ENCODE results near the gene WDR89. TPM values are rescaled to one million over a fixed set of nuclear protein-coding genes. Genes with fewer than 3 reads are reported as not detected.

WDR89 gene
- total and polyA plus RNA-seq, 2 experiments from 2014 or later, result 21.5 to 31.8 TPM

DNA sequence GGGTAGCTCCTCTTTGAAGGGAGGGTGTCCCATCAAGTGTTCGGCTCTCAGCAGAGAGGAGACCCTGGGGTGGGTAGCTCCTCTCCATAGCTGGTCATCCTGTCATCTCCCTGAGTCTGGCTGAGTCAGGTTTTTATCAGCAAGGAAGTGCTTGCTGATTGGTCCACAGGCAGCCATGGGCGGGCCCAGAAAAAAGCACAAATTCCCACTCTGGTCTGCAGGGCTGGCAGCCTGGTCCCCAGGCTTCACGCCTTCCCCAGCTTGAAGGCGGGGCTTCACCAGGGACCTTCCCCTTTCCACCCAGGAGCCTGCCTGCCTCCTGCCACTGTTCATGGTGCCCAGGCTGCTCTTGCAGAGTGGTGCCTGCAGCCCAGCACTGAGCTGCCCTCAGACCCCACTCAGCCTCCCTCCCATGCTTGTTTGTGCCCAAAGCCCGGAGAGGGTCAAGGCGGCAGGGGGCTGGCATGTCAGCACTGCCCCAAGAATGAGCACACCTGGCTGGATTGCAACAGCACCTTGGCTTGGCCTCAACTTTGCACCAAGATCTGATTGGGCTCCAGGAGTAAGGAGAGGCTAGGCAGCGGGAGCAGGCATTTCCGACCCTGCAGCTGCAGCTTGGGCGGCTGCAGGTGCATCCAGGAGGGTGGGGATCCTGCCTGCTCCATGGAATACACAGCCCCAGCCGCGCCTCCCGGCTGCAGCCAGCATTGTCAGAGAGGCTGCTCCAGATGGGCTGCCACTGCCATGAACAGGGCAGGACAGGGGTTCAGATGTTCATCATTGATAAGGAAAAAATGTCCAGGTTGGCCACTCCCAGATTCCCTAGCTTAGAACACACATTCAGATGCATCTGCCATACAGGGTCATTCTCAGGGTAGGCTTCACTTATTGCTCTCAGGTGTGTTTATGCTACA is 22.0 kb upstream of the WDR89 start:
- no peaks in the 10 kb centered on the region for H3K9me2 ChIP-seq (ENCODE audit: insufficient read depth)

More for the DNA sequence above, 22.0 kb upstream of the WDR89 start:
- Mint-ChIP-seq H3K4me1 (no peaks in the 10 kb centered on the region), H3K27ac (no peak overlapping the region), H3K36me3 (ENCODE audit: low read depth) (no peaks in the 10 kb centered on the region; the same call in 2 of the 3 replicates), H3K4me3 (no peak overlapping the region), H3K9me3 (peaks cover 4% of the 10 kb centered on the region; the same call in 2 of the 3 replicates), H3K27me3 (ENCODE audit: insufficient read depth, low read depth, poor library complexity) (no peaks in the 10 kb centered on the region)
- H3K36me3 ChIP-seq (ENCODE audit: insufficient read depth), result no peaks in the 10 kb centered on the region
- H4K20me1 ChIP-seq (replicated peaks; ENCODE audit: insufficient read depth), result no peaks in the 10 kb centered on the region
- no peaks in the 10 kb centered on the region for H3K79me2 ChIP-seq (replicated peaks; ENCODE audit: insufficient read depth)
- H2AFZ ChIP-seq, result no peak overlapping the region
- no peaks in the 10 kb centered on the region for H3K27me3 ChIP-seq (ENCODE audit: insufficient read depth)
- no peak overlapping the region for H3K27ac ChIP-seq (ENCODE audit: low read depth)
- H3F3A ChIP-seq (replicated peaks; ENCODE audit: low read depth), result no peaks in the 10 kb centered on the region
- no peak overlapping the region for H3K4me2 ChIP-seq
- DNase-seq (ENCODE audit: low spot score), result no peak
- no peak overlapping the region for H3K4me3 ChIP-seq
- TF ChIP-seq EZH2phosphoT487 (IDR thresholded peaks at IDR 0.05; ENCODE audit: unreplicated experiment) (no peak), CREB1 (CRISPR knock-in tag; IDR thresholded peaks at IDR 0.05; ENCODE audit: low read depth) (no peak), POLR2AphosphoS5 (IDR thresholded peaks at IDR 0.05; ENCODE audit: low read depth) (no peak), ZNF331 (CRISPR knock-in tag; IDR thresholded peaks at IDR 0.05; ENCODE audit: low read depth) (no peak)
- TF ChIP-seq, protein P1, sequence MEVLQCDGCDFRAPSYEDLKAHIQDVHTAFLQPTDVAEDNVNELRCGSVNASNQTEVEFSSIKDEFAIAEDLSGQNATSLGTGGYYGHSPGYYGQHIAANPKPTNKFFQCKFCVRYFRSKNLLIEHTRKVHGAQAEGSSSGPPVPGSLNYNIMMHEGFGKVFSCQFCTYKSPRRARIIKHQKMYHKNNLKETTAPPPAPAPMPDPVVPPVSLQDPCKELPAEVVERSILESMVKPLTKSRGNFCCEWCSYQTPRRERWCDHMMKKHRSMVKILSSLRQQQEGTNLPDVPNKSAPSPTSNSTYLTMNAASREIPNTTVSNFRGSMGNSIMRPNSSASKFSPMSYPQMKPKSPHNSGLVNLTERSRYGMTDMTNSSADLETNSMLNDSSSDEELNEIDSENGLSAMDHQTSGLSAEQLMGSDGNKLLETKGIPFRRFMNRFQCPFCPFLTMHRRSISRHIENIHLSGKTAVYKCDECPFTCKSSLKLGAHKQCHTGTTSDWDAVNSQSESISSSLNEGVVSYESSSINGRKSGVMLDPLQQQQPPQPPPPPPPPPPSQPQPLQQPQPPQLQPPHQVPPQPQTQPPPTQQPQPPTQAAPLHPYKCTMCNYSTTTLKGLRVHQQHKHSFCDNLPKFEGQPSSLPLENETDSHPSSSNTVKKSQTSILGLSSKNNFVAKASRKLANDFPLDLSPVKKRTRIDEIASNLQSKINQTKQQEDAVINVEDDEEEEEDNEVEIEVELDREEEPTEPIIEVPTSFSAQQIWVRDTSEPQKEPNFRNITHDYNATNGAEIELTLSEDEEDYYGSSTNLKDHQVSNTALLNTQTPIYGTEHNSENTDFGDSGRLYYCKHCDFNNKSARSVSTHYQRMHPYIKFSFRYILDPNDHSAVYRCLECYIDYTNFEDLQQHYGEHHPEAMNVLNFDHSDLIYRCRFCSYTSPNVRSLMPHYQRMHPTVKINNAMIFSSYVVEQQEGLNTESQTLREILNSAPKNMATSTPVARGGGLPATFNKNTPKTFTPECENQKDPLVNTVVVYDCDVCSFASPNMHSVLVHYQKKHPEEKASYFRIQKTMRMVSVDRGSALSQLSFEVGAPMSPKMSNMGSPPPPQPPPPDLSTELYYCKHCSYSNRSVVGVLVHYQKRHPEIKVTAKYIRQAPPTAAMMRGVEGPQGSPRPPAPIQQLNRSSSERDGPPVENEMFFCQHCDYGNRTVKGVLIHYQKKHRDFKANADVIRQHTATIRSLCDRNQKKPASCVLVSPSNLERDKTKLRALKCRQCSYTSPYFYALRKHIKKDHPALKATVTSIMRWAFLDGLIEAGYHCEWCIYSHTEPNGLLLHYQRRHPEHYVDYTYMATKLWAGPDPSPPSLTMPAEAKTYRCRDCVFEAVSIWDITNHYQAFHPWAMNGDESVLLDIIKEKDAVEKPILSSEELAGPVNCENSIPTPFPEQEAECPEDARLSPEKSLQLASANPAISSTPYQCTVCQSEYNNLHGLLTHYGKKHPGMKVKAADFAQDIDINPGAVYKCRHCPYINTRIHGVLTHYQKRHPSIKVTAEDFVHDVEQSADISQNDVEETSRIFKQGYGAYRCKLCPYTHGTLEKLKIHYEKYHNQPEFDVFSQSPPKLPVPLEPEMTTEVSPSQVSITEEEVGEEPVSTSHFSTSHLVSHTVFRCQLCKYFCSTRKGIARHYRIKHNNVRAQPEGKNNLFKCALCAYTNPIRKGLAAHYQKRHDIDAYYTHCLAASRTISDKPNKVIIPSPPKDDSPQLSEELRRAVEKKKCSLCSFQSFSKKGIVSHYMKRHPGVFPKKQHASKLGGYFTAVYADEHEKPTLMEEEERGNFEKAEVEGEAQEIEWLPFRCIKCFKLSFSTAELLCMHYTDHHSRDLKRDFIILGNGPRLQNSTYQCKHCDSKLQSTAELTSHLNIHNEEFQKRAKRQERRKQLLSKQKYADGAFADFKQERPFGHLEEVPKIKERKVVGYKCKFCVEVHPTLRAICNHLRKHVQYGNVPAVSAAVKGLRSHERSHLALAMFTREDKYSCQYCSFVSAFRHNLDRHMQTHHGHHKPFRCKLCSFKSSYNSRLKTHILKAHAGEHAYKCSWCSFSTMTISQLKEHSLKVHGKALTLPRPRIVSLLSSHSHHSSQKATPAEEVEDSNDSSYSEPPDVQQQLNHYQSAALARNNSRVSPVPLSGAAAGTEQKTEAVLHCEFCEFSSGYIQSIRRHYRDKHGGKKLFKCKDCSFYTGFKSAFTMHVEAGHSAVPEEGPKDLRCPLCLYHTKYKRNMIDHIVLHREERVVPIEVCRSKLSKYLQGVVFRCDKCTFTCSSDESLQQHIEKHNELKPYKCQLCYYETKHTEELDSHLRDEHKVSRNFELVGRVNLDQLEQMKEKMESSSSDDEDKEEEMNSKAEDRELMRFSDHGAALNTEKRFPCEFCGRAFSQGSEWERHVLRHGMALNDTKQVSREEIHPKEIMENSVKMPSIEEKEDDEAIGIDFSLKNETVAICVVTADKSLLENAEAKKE (CRISPR knock-in tag; IDR thresholded peaks at IDR 0.05), result no peak
- H3K4me1 ChIP-seq (ENCODE audit: insufficient read depth), result no peaks in the 10 kb centered on the region
- ATAC-seq, result peak; percentile 71

All from GM23338 (cell line).